A549 (cell line): ENCODE results near the gene UVRAG. TPM values are rescaled to one million over a fixed set of nuclear protein-coding genes. Genes with fewer than 3 reads are reported as not detected.
A peak's percentile ranks its signal among the peaks of the same experiment; 100 is the strongest.

Experiments used
- ATAC-seq, 2 experiments: fragments of 200-7000 bp in 1 of 2; fragments of >200 bp in 1 of 2; cut with Nextera tagmentation in 1 of 2; cut with Tn5 transposase in 1 of 2; 3 replicates each; pipeline versions ENCODE4 v1.8.0 to v1.9.1; 2018 to 2020; ENCODE audit warnings: mild to moderate bottlenecking in 1 of 2, moderate library complexity in 1 of 2
- CTCF ChIA-PET: fragments of 300-600 bp; sonication (Branson Sonifier 250); formaldehyde crosslinking; extraction: SDS; loops from one replicate; lab custom pipeline; 2021; ENCODE audit warnings: antibody characterized with exemption, inconsistent platforms; lab: Yijun Ruan, JAX
- POLR2A ChIA-PET: fragments of 350-600 bp; formaldehyde crosslinking; extraction: SDS; loops from one replicate; lab custom pipeline; 2021; ENCODE audit warnings: antibody characterized with exemption, inconsistent platforms; lab: Yijun Ruan, JAX
- DNase-seq, 2 experiments: peaks; one replicate each; pipeline versions ENCODE4 v3.0.0 to v3.0.0-alpha.2; 2011 to 2016; ENCODE audit warnings: low read depth in 1 of 2, low spot score in 1 of 2
- FAIRE-seq: peaks from 2 replicates; lab custom pipeline; 2011; peaks lifted over from hg19 to GRCh38; lab: Jason Lieb, UNC
- H3K27ac ChIP-seq, 2 experiments: fragments of >200 bp; sonication (Bioruptor Twin); formaldehyde crosslinking; 3 replicates each; pipeline ENCODE4 v1.5.1; 2016 to 2017
- H3K4me1 ChIP-seq: fragments of >200 bp; sonication (Bioruptor Twin); formaldehyde crosslinking; 3 replicates; pipeline ENCODE4 v1.6.1; 2016
- H3K4me2 ChIP-seq: fragments of >200 bp; sonication (Bioruptor Twin); formaldehyde crosslinking; 3 replicates; pipeline ENCODE4 v1.6.1; 2016
- H3K4me3 ChIP-seq: fragments of >200 bp; sonication (Bioruptor Twin); formaldehyde crosslinking; 3 replicates; pipeline ENCODE4 v1.5.1; 2016
- H3K9me3 ChIP-seq: fragments of >200 bp; sonication (Bioruptor Twin); formaldehyde crosslinking; 3 replicates; pipeline ENCODE4 v1.6.1; 2016
- BHLHE40 ChIP-seq: IDR thresholded peaks from 2 replicates; pipeline ENCODE4 v1.6.1; 2012; ENCODE audit warnings: low read depth, low read length, inconsistent platforms
- CBX8 ChIP-seq: fragments of 200-600 bp; sonication (generic); IDR thresholded peaks from 2 replicates; pipeline ENCODE4 v1.6.1; 2016
- CHD4 ChIP-seq: fragments of 200-600 bp; sonication (generic); IDR thresholded peaks from 2 replicates; pipeline ENCODE4 v1.6.1; 2016; ENCODE audit warnings: antibody characterized with exemption, mild to moderate bottlenecking, borderline replicate concordance
- EHF ChIP-seq: fragments of 250-450 bp; sonication (Bioruptor Pico); IDR thresholded peaks from 2 replicates; pipeline ENCODE4 v1.5.0; 2020; ENCODE audit warnings: mild to moderate bottlenecking
- FOSB ChIP-seq: fragments of 250-450 bp; sonication (Bioruptor Pico); IDR thresholded peaks from 2 replicates; pipeline ENCODE4 v1.5.0; 2020; ENCODE audit warnings: mild to moderate bottlenecking, moderate library complexity
- FOSL2 ChIP-seq, 2 experiments: fragments of 450-650 bp in 1 of 2; fragments of >200 bp in 1 of 2; sonication (Bioruptor Twin) in 1 of 2; formaldehyde crosslinking; IDR thresholded peaks; 2 replicates each; pipeline versions ENCODE4 v1.5.0 to v1.6.1; 2016 to 2020; ENCODE audit warnings: mild to moderate bottlenecking in 1 of 2, moderate library complexity in 1 of 2
- FOXS1 ChIP-seq: fragments of 250-450 bp; sonication (Bioruptor Pico); IDR thresholded peaks from 2 replicates; pipeline ENCODE4 v1.5.0; 2020; ENCODE audit warnings: mild to moderate bottlenecking, moderate library complexity
- HOXA7 ChIP-seq: fragments of 250-450 bp; sonication (Bioruptor Pico); IDR thresholded peaks from 2 replicates; pipeline ENCODE4 v1.5.0; 2020; ENCODE audit warnings: mild to moderate bottlenecking, moderate library complexity
- HOXB13 ChIP-seq: fragments of 250-450 bp; sonication (Bioruptor Pico); IDR thresholded peaks from 2 replicates; pipeline ENCODE4 v1.5.0; 2020; ENCODE audit warnings: low read depth, mild to moderate bottlenecking, moderate library complexity
- HOXB5 ChIP-seq: fragments of 250-450 bp; sonication (Bioruptor Pico); IDR thresholded peaks from 2 replicates; pipeline ENCODE4 v1.5.0; 2020; ENCODE audit warnings: mild to moderate bottlenecking, moderate library complexity
- KDM5A ChIP-seq: fragments of 200-600 bp; sonication (generic); IDR thresholded peaks from 2 replicates; pipeline ENCODE4 v1.6.1; 2016; ENCODE audit warnings: antibody characterized with exemption, mild to moderate bottlenecking
- MAFK ChIP-seq: fragments of 450-650 bp; IDR thresholded peaks from 2 replicates; pipeline ENCODE4 v1.6.1; 2014; ENCODE audit not compliant: partially characterized antibody
- NPAS2 ChIP-seq: fragments of 250-450 bp; sonication (Bioruptor Pico); IDR thresholded peaks from 2 replicates; pipeline ENCODE4 v1.8.0; 2022; ENCODE audit warnings: mild to moderate bottlenecking, moderate library complexity, borderline replicate concordance
- SMC3 ChIP-seq: fragments of >200 bp; sonication (Bioruptor Twin); formaldehyde crosslinking; IDR thresholded peaks from 3 replicates; pipeline ENCODE4 v1.6.1; 2018; ENCODE audit warnings: inconsistent platforms
- SREBF2 ChIP-seq: fragments of 450-650 bp; IDR thresholded peaks from 2 replicates; pipeline ENCODE4 v1.6.1; 2014; ENCODE audit warnings: mild to moderate bottlenecking, moderate library complexity
- ZNF302 ChIP-seq: fragments of 250-450 bp; sonication (Bioruptor Pico); IDR thresholded peaks from 2 replicates; pipeline ENCODE4 v1.9.0; 2021; ENCODE audit warnings: inconsistent platforms, mild to moderate bottlenecking, moderate library complexity
- WGBS: methylation state at CpG from one replicate; pipeline ENCODE4 v1.1.6; 2017; ENCODE audit errors: missing lambda C conversion rate; 5-methylcytosine and 5-hydroxymethylcytosine counted together
- polyA plus RNA-seq, 4 experiments: library from polyadenylated mRNA; depleted of rRNA in 3 of 4; stranded (reverse); fragments of >200 nt; fragmentation: RNase III in 1 of 4; extraction: RNeasy Plus Mini Kit Qiagen cat#74134 plus additional on column Dnase treatment in 1 of 4; gene quantifications; 2 replicates in 3 of 4; 3 replicates in 1 of 4; pipeline ENCODE4 v1.2.3, GENCODE V29; 2011 to 2017
- TF ChIP-seq, protein P1 (sequence below): fragments of 250-450 bp; sonication (Bioruptor Pico); IDR thresholded peaks from 2 replicates; pipeline ENCODE4 v1.5.0; 2021; ENCODE audit warnings: mild to moderate bottlenecking, moderate library complexity, borderline replicate concordance
- TF ChIP-seq, protein P2 (sequence below): IDR thresholded peaks from 2 replicates; pipeline ENCODE4 v1.6.1; 2012

Gene UVRAG
- polyA plus RNA-seq, 2 of the 4 experiments (the other 2 are of a cell fraction) = 6.1 to 14.1 TPM

DNA sequence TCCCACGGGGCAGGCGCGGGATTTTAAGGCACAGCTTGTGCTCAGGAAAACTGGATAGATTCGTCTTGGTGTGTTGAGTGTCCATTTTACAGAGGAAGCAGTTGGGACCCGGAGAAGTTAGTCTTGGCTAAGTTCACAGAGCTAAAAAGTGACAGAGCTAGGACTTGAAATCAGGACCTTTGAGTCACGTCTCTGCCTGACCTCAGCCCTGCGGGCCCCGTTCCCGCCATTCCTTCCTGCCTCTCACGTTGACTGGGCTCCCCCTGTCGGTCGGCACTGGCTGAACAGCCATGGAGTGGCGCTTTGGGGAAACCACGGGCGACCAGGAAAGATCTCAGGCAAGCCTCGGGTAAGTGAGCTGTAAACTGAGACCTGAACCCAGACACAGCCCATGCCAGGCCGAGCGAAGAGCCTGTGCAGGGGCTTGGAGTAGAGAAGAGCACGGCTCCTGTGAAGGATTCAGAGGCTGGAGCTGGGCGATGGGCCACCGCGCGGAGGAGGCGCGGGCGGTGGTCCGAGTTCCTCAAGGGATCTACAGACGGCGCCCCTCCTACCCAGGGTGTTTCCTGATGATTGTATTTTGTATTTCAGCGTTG is 337.2 kb downstream of the UVRAG start (continued):
- TF ChIP-seq, protein P1, sequence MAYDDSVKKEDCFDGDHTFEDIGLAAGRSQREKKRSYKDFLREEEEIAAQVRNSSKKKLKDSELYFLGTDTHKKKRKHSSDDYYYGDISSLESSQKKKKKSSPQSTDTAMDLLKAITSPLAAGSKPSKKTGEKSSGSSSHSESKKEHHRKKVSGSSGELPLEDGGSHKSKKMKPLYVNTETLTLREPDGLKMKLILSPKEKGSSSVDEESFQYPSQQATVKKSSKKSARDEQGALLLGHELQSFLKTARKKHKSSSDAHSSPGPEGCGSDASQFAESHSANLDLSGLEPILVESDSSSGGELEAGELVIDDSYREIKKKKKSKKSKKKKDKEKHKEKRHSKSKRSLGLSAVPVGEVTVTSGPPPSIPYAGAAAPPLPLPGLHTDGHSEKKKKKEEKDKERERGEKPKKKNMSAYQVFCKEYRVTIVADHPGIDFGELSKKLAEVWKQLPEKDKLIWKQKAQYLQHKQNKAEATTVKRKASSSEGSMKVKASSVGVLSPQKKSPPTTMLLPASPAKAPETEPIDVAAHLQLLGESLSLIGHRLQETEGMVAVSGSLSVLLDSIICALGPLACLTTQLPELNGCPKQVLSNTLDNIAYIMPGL (CRISPR knock-in tag) = no peak
- TF ChIP-seq, protein P2, sequence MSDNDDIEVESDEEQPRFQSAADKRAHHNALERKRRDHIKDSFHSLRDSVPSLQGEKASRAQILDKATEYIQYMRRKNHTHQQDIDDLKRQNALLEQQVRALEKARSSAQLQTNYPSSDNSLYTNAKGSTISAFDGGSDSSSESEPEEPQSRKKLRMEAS = peak; percentile 88
- TF ChIP-seq HOXA7 (CRISPR knock-in tag) = no peak

DNA sequence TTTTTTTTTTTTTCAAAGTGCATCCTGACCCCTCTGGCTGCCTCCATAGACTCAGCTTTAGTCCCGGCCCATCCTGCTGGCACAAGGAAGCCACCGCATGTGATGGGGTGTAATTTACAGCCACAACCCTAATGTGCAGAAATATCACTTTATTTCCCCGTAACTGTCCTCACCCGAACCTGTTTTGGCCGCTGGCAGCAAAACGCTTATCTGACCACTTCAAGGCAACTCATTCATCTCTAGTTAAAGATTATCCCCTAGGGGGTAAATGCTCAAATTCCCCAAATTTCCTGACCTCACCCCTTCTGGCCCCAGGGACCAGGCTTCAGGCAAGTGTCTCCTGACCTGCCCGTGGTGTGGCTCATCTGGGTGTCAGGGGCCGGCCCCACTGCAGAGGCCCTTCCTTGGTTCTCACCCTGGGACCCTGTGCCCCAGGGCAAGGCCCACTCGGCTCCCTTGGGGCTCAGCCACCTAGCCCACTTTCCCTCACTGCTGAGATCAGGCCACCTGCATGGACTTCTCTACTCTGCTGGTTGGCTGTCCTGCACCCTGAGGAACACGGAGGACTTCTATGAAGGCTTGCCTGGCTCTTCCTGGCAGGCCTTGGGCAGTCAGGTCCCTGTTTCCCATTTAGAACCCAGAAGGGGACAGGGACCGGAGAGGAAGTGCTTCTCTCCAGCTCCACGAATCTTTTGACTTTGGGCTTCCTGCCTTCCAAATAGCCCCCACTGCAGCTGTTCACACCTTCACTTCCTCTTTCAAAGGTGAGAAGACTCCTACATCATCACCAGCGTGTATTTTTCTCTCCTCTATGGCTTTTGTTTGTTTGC is 337.9 kb downstream of the UVRAG start:
- DNase-seq (no peak), FAIRE-seq (no peak), ATAC-seq (no peak)
- 0 out of 3 replicates have a peak, but pooled peaks cover 6% of the 10 kb centered on the region for H3K4me1 ChIP-seq
- no peak overlapping the region; a peak in 1 of 6 replicates for H3K27ac ChIP-seq
- peak overlapping the region; percentile 64; the same call in 2 of the 3 replicates for H3K4me2 ChIP-seq
- CTCF ChIA-PET = interaction anchor here (0.7 to 3.2 kb wide), 62 partner anchors 8 to 967 kb away, joined by 3 to 187 read pairs (median 5); no protein-coding TSS in a partner anchor
- 74% methylated on average over 12 of the region's 13 CpGs for WGBS
- no peak overlapping the region for H3K4me3 ChIP-seq
- TF ChIP-seq FOXS1 (no peak), SREBF2 (no peak), CHD4 (no peak), FOSB (CRISPR knock-in tag) (no peak), KDM5A (no peak), SMC3 (no peak), NPAS2 (no peak), HOXB5 (CRISPR knock-in tag) (no peak)
- H3K9me3 ChIP-seq = no peaks in the 10 kb centered on the region
- POLR2A ChIA-PET = interaction anchor here (0.6 kb wide), 1 partner anchor 256 kb away, joined by 3 read pairs; no protein-coding TSS in a partner anchor

DNA sequence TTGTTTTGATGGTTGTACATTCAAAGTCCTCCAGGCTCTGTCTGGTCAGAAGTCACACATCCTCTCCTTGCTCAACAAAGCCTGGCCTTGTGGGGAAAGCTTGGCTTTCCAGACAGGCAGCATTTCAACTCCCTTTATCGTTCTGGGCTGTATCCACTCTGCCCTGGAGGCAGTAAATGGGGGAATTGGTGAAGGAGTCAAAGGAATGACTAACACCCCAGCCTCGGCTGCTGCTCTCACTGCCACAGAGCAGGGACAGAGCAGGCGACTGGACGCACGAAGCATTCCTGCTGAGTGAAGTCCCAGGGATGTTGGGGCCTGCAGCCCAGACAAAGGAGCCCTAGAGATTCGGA is 338.5 kb downstream of the UVRAG start:
- FAIRE-seq (no peak), DNase-seq (no peak), ATAC-seq (no peak)
- Histone ChIP-seq H3K9me3 (no peaks in the 10 kb centered on the region), H3K4me1 (0 out of 3 replicates have a peak, but pooled peaks cover 6% of the 10 kb centered on the region), H3K4me2 (no peak overlapping the region), H3K27ac (no peak overlapping the region), H3K4me3 (no peak overlapping the region)
- CTCF ChIA-PET = interaction anchor here (1.1 to 3.2 kb wide), 6 partner anchors 11 to 256 kb away, joined by 3 to 187 read pairs (median 10); no protein-coding TSS in a partner anchor
- POLR2A ChIA-PET = no interaction called here
- TF ChIP-seq ZNF302 = no peak
- no peak for TF ChIP-seq HOXB13 (CRISPR knock-in tag)
- no peak for TF ChIP-seq MAFK
- no peak for TF ChIP-seq FOSL2 (IDR thresholded peaks at IDR 0.05)
- TF ChIP-seq FOSL2 (CRISPR knock-in tag; IDR thresholded peaks at IDR 0.05) = no peak
- no peak for TF ChIP-seq CBX8
- no peak for TF ChIP-seq EHF (CRISPR knock-in tag)
- no peak for TF ChIP-seq BHLHE40
- 78% methylated on average over 6 of the region's 6 CpGs for WGBS
